GM21825 (cell line): Measurements from ENCODE around the gene MAML2.

Experiments used
- ATAC-seq: cut with Tn5 transposase; IDR thresholded peaks from one replicate; pipeline ENCODE4 v1.9.1; 2021; ENCODE audit warnings: mild to moderate bottlenecking, moderate library complexity; ENCODE audit not compliant: unreplicated experiment

MAML2 gene

DNA sequence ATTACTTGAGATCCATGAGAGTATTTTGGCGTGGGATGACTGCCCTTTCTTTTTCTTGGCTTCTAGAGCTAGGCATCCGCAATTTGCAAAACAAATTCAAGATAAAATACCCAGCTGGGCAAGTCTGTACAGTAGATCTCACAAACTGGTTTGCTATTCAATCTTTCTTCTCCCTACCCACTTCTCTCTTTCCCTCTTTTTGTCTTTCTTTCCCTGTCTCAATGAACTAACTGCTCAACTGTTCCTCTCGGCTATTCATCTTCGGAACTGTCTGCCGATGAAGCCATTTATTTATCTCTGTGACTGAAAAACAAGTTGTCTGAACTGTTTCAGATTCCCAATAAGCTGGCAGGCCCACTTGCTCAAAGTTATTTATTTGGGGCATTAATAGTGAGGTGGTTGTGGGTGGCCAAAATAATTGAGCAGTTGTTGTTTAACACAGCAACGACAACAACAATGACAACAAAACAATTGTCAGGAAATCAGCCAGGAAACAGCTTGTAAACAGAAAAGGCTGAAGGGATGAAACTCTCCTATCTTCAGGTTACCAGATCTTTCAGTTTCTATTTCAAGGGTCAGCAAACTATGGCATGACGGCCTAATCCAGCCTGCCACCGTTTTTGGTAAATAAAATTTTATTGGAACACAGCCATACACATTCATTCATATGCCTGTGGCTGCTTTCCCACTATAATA lies 343.1 kb downstream of the MAML2 start:
- ATAC-seq, result no peak

DNA sequence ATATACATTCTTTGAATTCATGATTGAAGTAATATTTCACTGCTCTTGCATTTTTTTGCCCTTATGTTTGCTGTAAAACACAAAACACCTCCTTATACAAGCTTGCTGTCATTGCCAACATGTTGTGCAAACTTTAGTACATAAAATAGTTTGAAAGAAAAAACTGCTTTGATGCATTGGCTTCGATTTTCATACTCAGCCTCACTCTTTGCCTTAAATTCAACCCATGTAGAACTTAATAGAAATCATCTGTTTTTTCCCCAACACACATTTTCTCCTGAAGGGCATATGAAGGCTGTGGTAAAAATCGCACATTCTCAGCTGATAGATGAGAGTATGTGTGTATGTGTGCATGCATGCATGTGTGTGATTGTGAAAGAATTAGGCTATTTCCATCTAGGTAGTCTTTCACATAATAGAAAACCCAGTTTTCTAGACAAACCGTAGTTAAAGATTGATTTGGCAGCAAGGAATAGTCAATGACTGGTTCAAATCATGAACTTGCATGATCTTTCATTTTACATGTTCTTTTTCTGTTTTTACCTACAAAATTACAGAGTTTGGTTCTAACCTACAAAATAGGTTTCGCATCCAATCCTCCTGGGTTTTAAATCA lies 346.3 kb downstream of the MAML2 start:
- ATAC-seq, result no peak

DNA sequence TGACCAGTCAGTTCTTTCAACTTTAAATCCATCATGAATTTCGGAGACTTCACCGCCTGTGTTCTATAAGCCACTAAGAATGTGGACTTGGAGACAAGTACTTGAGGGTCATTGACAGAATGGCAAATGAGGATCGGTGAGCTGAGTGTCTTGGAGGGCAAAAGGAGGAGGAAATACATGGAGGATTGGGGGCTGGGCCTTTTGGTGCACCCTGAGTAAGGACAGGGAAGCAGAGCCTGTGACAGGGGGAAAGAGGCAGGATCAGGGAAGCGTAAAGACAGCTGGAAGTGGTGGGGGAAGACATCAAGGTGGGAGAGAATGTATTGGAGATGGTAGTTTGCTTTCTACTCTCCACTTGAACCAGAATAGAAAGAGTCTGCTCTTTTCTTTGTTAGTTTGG lies 348.7 kb downstream of the MAML2 start:
- ATAC-seq, result no peak

GRCh38 chr11:95993438-95994298 lies 349.3 kb downstream of the MAML2 start:
- no peak for ATAC-seq

- no peak for ATAC-seq
These were observed 351.4 kb downstream of the MAML2 start for GRCh38 chr11:95991545-95991944.

DNA sequence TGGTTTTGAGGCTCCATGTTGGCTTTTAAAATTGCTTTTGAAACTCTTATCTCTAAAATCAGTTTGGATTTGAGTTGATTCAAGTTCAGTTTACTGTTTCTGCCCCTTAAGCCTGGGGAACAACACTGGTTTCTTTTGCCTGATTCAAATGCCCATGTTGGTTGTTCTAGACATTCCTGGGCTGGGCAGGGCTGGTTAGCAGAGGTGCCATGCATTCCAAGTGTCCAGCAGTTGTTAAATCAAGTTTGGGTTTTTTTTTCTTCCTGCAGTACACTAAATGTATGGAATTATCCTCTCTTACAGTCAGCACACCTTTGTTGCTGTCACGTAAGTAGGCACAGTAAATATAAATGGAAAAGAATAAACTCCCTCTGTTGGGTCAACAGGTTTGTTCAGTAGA lies 351.9 kb downstream of the MAML2 start:
- no peak for ATAC-seq

DNA sequence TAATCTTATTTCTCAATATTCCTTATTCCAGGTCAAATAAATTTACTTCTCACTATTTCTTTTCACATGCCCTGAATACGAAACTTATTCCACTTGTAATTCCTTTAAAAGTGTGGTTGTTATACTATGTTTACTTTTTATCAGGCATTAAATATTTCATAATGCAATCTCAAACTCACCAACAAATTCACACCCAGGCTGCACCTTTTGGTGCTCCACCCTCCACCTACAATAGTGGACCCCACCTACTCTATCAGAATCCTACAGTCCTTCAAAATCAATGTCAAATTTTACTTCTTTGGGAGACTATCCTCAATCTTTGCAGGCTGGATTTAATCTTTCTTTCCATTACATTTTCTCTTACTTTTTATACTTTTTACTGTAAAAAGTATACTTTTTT lies 353.2 kb downstream of the MAML2 start:
- no peak for ATAC-seq

DNA sequence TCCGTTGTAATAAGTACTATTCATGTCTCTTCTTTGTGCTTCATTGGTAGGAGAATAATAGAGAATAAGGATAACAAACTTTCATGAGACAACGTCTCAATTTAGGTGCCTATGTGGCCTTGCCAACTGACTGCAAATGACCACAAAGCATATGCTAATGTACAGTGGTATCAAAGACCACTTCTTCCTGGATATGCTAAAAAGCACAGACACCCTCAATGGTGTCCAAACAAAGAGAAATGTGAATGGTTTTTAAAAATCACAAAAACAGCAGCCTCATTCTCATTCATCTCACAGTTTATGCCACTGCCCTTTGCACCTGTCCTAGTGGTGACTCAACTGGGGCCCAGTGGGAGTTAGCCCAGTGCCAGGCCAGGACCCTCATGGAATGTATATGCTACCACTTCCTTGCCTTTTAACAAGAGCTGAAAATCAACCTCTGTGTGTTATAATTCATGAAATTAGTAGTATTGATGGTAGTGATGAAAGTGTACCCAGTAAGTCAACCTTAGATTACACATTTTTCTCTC lies 353.9 kb downstream of the MAML2 start:
- ATAC-seq, result no peak

DNA sequence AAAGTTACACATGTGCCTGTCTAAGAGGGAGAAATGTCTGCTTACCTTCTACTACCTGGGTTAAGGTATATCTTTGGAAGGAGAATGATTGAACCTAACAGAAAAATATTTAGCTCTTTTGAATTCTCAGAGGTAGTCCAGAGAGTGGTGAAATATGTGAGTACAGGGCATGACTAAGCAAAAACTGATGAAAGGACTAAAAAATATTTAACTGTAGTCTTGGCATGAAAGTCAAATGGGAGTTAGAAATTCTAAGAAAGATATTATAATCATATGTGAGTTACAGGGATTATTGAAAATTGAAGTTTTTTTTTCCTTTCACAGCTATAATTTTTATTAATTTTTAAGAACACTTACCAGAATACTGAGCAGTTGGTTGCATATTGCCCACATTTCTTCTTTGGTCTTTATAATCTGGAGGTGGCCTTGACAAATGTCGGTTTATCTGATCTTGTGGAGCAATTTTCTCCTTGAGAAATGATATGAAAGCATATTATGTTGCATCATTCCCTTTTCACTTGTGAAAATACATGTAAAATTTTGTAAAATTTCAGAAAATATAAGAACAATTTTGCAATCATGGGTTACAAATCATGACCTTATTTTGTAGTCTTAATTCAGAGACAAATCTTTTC lies 357.7 kb downstream of the MAML2 start:
- ATAC-seq, result no peak

GRCh38 chr11:95984072-95984471 lies 358.9 kb downstream of the MAML2 start:
- no peak for ATAC-seq

GRCh38 chr11:95977534-95978174 lies 365.3 kb downstream of the MAML2 start:
- ATAC-seq, result no peak

GRCh38 chr11:95976550-95976949 lies 366.4 kb downstream of the MAML2 start:
- ATAC-seq, result no peak

DNA sequence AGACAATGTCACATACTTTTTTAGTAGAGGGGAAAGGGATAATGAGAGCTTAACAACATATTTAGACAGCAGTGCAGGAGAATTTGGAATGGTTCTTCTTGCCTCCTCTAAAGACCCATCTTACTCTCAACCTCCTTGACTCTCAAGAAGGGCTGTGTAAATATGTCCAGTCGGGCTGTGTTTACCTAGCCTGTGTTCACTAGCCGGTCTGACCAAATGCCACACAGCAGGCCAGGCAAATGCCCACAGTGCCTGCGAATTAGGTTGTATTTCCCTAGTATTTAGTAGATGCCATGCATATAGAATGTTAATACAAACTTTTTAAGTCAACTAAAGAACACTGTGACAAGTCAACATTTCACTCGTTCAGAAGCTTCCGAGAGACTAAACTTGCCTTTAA lies 367.7 kb downstream of the MAML2 start:
- ATAC-seq, result no peak

- ATAC-seq, result no peak
These were observed 370.9 kb downstream of the MAML2 start for GRCh38 chr11:95972060-95972459.

GRCh38 chr11:95968585-95968984 lies 374.4 kb downstream of the MAML2 start:
- ATAC-seq, result no peak

- no peak for ATAC-seq
These were observed 378.7 kb downstream of the MAML2 start for GRCh38 chr11:95964281-95964680.

DNA sequence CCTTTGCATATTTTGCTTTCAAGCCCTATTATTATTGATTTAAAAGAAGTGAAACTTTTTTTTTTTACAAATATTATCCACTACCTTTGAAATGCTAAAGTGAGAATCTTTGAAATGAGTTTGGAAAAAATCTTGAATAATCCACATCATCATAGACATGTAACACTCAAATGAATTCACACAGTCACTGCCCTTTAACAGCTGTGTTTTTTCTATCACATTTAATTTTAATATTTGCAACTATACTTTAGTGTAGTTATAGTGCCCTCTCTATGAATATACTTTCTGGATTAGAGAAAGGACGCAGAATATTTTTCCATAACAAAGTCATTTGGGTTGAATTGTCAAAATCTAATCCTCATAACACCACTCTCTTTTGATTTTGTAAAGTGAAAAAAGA lies 381.2 kb downstream of the MAML2 start:
- no peak for ATAC-seq

DNA sequence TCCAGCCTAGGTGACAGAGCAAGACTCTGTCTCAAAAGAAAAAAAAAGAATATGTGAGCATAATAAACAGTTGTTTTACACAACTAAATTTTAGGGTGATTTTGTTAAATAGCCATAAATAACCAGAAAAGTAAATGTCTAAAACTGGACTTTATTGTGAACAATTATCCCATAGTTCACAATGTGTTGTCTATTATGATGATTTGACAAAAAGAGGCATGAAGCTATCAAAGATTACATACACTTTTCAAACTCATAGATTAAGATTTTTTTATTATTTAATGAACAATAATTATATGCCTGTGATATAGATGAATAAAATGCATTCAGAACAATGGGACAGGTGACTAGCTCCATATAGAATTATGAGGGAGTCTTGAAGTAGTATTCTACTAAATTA lies 392.1 kb downstream of the MAML2 start:
- ATAC-seq, result no peak

DNA sequence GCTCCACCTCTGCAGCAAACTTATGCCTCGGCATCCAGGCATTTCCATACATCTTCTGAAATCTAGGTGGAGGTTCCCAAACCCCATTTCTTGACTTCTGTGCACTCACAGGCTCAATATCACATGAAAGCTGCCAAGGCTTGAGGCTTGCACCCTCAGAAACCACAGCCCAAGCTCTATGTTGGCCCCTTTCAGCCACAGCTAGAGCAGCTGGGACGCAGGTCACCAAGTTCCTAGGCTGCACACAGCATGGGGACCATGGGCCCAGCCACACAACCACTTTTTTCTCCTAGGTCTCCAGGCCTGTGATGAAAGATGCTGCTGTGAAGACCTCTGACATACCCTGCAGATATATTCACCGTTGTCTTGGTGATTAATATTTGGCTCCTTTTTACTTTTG lies 394.4 kb downstream of the MAML2 start:
- ATAC-seq, result no peak

DNA sequence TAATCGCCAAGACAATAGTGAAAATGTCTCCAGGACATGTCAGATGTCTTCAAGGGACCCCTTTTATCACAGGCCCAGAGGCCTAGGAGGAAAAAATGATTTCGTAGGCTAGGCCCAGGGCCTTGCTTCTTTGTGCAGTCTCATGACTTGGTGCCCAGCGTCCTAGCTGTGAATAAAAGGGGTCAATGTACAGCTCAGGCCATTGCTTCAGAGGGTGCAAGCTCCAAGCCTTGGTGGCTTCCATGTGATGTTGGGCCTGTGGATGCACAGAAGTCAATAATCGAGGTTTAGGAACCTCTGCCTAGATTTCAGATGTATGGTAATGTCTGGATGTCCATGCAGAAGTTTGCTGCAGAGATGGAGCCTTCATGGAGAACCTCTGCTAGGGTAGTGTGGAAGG lies 398.4 kb downstream of the MAML2 start:
- no peak for ATAC-seq

DNA sequence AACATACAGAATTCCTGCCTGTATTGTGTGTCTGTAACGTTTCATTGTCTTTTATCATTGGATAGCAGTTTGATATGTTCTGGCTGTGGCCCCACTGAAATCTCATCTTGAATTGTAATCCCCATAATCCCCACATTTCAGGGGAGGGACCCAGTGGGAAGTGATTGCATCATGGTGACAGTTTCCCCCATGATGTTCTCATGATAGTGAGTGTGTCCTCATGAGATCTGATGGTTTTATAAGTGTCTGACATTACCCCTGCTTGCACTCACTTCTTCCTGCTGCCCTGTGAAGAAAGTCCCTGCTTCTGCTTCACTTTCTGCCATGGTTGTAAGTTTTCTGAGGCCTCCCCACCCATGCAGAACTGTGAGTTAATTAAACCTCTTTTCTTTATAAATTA lies 399.4 kb downstream of the MAML2 start:
- ATAC-seq, result no peak
